Endometrial microvascular endothelial cells (primary cell): Measurements from ENCODE around the gene STEAP4. TPM values are rescaled to one million over a fixed set of nuclear protein-coding genes. Genes with fewer than 3 reads are reported as not detected.

Source experiments
- in situ Hi-C: cut with HindIII; loops from 2 replicates; pipeline ENCODE4 v1.10.0; 2017; ENCODE audit warnings: low sequenced_read_pairs, low pct_unique_long_range_greater_than_20kb; ENCODE audit errors: inconsistent ontology term
- total RNA-seq: library from RNA; depleted of rRNA; stranded (reverse); fragments of >200 nt; gene quantifications from one replicate; pipeline ENCODE4 v1.2.3, GENCODE V29; 2015; ENCODE audit errors: inconsistent ontology term

Gene STEAP4
- total RNA-seq, 1 donor from 2014 or later = not detected

DNA sequence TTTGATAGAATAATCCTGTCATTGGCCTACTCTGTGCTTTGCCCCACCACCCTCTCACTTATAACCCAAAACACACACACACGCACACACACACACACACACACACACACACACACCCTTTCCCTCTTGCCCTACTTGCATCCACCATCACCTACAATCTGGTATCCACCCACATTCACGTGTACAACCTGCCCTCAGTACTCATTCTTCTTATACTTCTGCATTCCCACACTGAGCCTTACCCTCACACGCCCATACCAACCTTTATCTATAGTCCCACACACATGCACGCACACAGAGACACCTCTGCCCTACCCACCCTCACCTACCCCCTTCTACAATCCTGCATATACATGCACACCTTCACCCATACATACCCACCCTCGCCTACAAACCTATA lies 76.0 kb downstream of the STEAP4 start:
- in situ Hi-C loops = no loop called here

GRCh38 chr7:88229302-88229995 lies 77.2 kb downstream of the STEAP4 start:
- in situ Hi-C loops = no loop called here

GRCh38 chr7:88226886-88227516 lies 79.7 kb downstream of the STEAP4 start:
- in situ Hi-C loops = no loop called here

- in situ Hi-C loops = no loop called here
Measured at GRCh38 chr7:88226201-88226600, 80.5 kb downstream of the STEAP4 start.

DNA sequence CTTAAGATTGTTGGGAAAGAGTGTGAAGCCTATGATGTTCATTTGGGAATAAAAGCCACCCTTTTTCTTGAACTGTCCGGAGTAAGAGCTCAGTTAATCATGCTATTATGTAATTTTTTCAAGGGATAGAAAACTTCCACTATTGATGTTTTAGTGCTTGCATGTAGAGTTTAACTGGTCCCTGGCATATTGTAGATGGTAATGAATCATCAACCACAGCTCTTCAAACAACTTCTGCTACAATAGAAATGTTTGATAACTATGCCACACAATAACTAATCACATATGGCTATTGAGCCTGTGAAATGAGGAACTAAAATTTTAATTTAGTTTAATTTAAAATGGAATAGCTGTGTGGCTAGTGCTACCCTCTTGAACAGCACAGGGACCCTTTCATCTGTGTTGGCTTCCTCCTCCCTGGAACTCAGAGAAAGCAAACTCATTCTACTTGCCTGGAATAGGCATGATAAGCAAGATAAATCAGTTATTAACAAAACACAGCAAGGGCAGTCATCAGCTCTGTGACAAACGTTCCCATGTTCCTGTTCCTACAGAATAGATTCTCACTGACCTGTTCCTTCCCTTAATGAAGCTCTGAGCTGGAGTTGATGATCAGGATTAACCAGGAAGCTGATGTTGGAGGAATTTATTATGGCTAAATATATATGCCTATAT lies 82.0 kb downstream of the STEAP4 start:
- in situ Hi-C loops = no loop called here

DNA sequence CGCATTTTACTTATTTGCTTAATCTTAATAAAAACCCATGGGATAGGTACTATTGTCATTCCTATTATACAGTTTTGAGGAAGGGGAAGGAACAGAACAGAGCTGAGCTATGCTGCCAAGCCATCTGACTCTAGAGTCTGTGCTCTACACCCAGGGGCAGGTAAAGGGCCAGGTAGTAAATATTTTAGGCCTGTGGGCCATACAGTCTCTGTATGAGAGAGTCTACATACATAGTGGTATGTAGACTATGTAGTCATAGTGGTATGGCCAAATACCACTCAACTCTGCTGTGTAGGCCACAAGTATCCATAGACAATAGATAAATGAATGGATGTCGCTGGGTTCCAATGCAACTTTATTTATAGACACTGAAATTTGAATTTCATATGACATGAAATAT lies 83.4 kb downstream of the STEAP4 start:
- in situ Hi-C loops = no loop called here

Other genes starting within 250 kb of the STEAP4 start
- gene SRI, start 86.9 kb downstream of the STEAP4 start, total RNA-seq = 157 TPM